GM23338 (cell line): ENCODE measurements around the gene FAM162A.

Source experiments
- CREB1 ChIP-seq: fragments of 250-450 bp; sonication (Bioruptor Pico); IDR thresholded peaks from 2 replicates; pipeline ENCODE4 v1.5.0; 2020; ENCODE audit warnings: low read depth, mild to moderate bottlenecking, moderate library complexity
- EZH2 ChIP-seq: fragments of 200-600 bp; sonication (generic); IDR thresholded peaks from one replicate; pipeline ENCODE4 v1.8.0; 2017; ENCODE audit warnings: antibody characterized with exemption, mild to moderate bottlenecking, low read depth; ENCODE audit not compliant: unreplicated experiment
- EZH2phosphoT487 ChIP-seq: fragments of 200-600 bp; sonication (generic); IDR thresholded peaks from one replicate; pipeline ENCODE4 v1.8.1; 2018; ENCODE audit warnings: antibody characterized with exemption; ENCODE audit not compliant: unreplicated experiment
- JUNB ChIP-seq: IDR thresholded peaks from one replicate; pipeline ENCODE4 v1.6.1; 2016; ENCODE audit warnings: antibody characterized with exemption; ENCODE audit not compliant: unreplicated experiment
- NANOG ChIP-seq: IDR thresholded peaks from 2 replicates; pipeline ENCODE4 v1.6.1; 2016; ENCODE audit warnings: antibody characterized with exemption, borderline replicate concordance
- POLR2AphosphoS5 ChIP-seq: IDR thresholded peaks from 2 replicates; pipeline ENCODE4 v1.6.1; 2016; ENCODE audit warnings: antibody characterized with exemption, low read depth
- STAT1 ChIP-seq: IDR thresholded peaks from one replicate; pipeline ENCODE4 v1.6.1; 2016; ENCODE audit warnings: antibody characterized with exemption; ENCODE audit not compliant: unreplicated experiment
- ZNF114 ChIP-seq: fragments of 250-450 bp; sonication (Bioruptor Pico); IDR thresholded peaks from 2 replicates; pipeline ENCODE4 v1.5.0; 2020; ENCODE audit warnings: mild to moderate bottlenecking, moderate library complexity
- ZNF331 ChIP-seq: fragments of 250-450 bp; sonication (Bioruptor Pico); IDR thresholded peaks from 2 replicates; pipeline ENCODE4 v1.5.0; 2020; ENCODE audit warnings: low read depth, mild to moderate bottlenecking, moderate library complexity
- TF ChIP-seq, protein P1 (sequence below), 2 experiments: fragments of 200-600 bp in 1 of 2; sonication (generic) in 1 of 2; conservative IDR thresholded peaks; 2 replicates each; pipeline versions ENCODE4 v1.5.1 to v1.6.1; 2016 to 2017; ENCODE audit warnings: antibody characterized with exemption in 2 of 2, low read depth in 2 of 2, mild to moderate bottlenecking in 2 of 2, moderate library complexity in 1 of 2
- TF ChIP-seq, protein P2 (sequence below): IDR thresholded peaks from one replicate; pipeline ENCODE4 v1.6.1; 2018; ENCODE audit warnings: antibody characterized with exemption; ENCODE audit not compliant: unreplicated experiment

DNA sequence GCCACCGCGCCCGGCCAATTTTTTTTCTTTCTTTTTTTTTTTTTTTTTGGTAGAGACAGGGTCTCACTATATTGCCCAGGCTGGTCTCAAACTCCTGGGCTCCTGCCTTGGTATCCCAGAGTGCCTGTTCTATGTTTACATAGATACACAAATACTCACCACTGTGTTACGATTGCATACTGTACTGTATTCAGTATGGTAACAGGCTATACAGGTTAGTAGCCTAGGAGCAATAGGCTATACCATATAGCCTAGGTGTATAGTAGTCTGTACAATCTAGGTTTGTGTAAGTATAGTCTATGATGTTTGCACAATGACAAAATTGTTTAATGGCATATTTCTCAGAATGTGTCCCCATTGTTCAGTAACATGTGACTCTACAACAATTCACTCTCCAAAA lies 32.4 kb upstream of the FAM162A start:
- TF ChIP-seq, protein P1, sequence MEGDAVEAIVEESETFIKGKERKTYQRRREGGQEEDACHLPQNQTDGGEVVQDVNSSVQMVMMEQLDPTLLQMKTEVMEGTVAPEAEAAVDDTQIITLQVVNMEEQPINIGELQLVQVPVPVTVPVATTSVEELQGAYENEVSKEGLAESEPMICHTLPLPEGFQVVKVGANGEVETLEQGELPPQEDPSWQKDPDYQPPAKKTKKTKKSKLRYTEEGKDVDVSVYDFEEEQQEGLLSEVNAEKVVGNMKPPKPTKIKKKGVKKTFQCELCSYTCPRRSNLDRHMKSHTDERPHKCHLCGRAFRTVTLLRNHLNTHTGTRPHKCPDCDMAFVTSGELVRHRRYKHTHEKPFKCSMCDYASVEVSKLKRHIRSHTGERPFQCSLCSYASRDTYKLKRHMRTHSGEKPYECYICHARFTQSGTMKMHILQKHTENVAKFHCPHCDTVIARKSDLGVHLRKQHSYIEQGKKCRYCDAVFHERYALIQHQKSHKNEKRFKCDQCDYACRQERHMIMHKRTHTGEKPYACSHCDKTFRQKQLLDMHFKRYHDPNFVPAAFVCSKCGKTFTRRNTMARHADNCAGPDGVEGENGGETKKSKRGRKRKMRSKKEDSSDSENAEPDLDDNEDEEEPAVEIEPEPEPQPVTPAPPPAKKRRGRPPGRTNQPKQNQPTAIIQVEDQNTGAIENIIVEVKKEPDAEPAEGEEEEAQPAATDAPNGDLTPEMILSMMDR (conservative IDR thresholded peaks at IDR 0.05; ENCODE audit: low read depth in 2 of 2) = no peak
- TF ChIP-seq CREB1 (CRISPR knock-in tag) (no peak), POLR2AphosphoS5 (no peak), ZNF331 (CRISPR knock-in tag) (no peak), STAT1 (no peak), EZH2phosphoT487 (no peak), EZH2 (no peak), JUNB (no peak), ZNF114 (CRISPR knock-in tag) (no peak), NANOG (no peak)
- TF ChIP-seq, protein P2, sequence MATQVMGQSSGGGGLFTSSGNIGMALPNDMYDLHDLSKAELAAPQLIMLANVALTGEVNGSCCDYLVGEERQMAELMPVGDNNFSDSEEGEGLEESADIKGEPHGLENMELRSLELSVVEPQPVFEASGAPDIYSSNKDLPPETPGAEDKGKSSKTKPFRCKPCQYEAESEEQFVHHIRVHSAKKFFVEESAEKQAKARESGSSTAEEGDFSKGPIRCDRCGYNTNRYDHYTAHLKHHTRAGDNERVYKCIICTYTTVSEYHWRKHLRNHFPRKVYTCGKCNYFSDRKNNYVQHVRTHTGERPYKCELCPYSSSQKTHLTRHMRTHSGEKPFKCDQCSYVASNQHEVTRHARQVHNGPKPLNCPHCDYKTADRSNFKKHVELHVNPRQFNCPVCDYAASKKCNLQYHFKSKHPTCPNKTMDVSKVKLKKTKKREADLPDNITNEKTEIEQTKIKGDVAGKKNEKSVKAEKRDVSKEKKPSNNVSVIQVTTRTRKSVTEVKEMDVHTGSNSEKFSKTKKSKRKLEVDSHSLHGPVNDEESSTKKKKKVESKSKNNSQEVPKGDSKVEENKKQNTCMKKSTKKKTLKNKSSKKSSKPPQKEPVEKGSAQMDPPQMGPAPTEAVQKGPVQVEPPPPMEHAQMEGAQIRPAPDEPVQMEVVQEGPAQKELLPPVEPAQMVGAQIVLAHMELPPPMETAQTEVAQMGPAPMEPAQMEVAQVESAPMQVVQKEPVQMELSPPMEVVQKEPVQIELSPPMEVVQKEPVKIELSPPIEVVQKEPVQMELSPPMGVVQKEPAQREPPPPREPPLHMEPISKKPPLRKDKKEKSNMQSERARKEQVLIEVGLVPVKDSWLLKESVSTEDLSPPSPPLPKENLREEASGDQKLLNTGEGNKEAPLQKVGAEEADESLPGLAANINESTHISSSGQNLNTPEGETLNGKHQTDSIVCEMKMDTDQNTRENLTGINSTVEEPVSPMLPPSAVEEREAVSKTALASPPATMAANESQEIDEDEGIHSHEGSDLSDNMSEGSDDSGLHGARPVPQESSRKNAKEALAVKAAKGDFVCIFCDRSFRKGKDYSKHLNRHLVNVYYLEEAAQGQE = no peak
